Right ventricle myocardium superior (tissue), 1 donor: ENCODE measurements around the gene GRM7. TPM values are rescaled to one million over a fixed set of nuclear protein-coding genes. Genes with fewer than 3 reads are reported as not detected.

Experiments
- ATAC-seq: fragments of 200-7000 bp; cut with Tn5 transposase; one replicate; pipeline ENCODE4 v1.9.1; 2020; ENCODE audit warnings: mild to moderate bottlenecking; ENCODE audit not compliant: poor library complexity
- DNase-seq: peaks from one replicate; pipeline ENCODE4 v3.0.0-alpha.2; 2020
- intact Hi-C: fragments of 100-400 bp; cut with DNase I; formaldehyde crosslinking; loops from one replicate; pipeline ENCODE4 v1.11.2; 2022
- total RNA-seq: library from RNA; stranded (reverse); fragmentation: NEBNext Ultra II Directional; extraction: Animal tissue kit (Norgen Biotek cat#: 25700); gene quantifications from one replicate; pipeline ENCODE4 v1.2.1, GENCODE V29; 2021
- donor health status: DM: no; HTN: yes; CAD: no; lungs with severe emphysema.

GRM7 gene
- total RNA-seq, 1 donor from 2014 or later, result not detected

DNA sequence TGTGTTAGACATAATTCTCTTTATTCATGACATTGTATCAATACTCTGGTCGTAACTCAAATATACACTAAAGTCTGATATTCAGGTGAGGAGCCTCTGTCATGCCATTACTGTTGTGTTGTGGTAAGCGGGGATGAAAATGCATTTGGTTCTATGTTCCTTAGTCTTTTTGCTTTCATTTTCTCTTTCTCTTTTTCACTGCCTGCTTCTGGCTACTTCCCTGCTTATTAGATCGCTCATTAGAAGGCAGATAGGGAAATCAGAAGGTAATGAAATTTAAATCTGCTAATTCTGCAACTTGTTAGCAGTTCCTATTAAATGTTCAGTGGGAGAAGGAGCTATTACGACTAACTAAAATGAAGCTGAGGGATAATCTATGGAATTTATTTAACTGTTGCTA lies 345.0 kb downstream of the GRM7 start:
- no peak for DNase-seq
- intact Hi-C loops, result no loop called here
- no peak for ATAC-seq

DNA sequence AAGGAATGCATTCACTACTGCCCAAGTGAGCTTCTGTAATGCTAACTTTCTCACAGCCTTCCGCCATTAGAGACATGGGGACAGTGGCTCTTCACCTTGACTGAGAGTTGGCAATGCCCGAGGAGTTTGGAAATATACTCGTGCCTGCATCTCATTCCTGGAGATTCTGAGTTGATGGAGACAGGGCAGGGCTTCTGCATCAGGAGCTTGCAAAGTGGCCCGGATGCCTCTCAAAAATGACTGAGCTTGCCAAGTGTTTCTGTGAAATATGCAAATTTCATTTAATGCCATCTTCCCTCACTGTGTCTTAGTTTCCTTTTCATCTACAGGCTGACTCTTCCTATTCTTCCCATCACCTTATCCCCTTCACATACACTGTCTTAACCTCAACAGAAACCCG lies 346.2 kb downstream of the GRM7 start:
- intact Hi-C loops, result no loop called here
- DNase-seq (no peak), ATAC-seq (no peak)

DNA sequence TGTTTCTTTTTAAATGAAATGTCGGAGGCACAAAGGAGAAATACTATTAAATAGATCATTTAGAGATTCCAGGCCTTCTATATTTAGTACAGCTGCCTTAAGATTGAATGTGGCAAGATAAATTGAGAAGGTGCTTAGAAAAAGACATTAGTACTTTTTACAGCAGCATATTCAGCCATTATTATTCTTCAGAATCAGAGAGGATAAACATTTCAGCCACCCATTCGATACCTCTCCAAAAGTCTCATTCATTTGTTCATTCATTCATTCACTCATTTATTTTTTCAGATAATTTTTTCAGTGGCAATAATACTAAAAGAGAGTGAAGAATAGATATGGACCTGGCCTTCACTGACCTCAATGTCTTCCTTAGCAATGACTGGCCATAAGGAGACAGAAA lies 347.0 kb downstream of the GRM7 start:
- ATAC-seq, result no peak
- intact Hi-C loops, result no loop called here

GRCh38 chr3:7209098-7209497 lies 348.2 kb downstream of the GRM7 start:
- intact Hi-C loops, result no loop called here
- ATAC-seq, result no peak
- DNase-seq, result no peak

More for the DNA sequence above, 347.0 kb downstream of the GRM7 start:
- DNase-seq, result no peak

DNA sequence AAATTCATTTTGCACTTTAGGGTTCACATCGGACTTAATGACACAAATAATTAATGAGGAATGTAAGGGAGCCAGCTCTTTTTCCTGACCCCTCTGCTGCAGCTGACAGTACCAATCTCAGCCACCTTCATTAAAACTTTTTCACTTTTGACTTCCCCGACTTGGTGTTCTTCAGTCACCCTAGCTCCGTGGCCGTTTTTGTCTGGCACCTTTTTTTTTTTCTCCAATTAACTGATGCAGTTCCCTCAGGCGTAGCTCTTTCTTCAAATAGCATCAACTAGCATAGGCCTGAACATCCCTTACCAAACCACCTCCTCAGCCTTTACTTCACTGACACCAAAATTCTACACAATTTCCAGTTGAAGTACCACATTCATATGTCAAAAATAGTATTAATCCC lies 350.8 kb downstream of the GRM7 start:
- DNase-seq, result no peak
- intact Hi-C loops, result no loop called here
- ATAC-seq, result no peak

- ATAC-seq, result no peak
- DNase-seq, result no peak
- intact Hi-C loops, result no loop called here
These were observed 354.8 kb downstream of the GRM7 start for GRCh38 chr3:7215706-7216105.

DNA sequence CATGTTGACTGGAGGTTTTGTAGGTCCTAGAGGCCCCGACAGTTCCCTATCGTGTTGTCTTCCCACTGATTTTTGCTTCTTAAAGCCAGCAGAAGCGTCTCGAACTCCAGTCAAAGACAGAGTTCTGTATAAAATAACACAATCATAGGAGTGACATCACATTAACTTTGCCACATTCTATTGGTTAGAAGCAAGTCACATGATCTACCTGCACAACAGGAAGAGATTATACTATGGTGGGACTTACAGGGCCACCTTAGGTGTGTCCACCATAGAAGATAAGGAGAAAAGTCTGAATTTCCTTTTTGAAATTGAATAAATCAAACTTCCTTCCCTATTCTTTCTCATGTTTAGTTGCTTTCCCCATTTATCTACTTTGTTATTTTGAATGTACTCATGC lies 365.5 kb downstream of the GRM7 start:
- no peak for DNase-seq
- intact Hi-C loops, result no loop called here
- ATAC-seq, result no peak

DNA sequence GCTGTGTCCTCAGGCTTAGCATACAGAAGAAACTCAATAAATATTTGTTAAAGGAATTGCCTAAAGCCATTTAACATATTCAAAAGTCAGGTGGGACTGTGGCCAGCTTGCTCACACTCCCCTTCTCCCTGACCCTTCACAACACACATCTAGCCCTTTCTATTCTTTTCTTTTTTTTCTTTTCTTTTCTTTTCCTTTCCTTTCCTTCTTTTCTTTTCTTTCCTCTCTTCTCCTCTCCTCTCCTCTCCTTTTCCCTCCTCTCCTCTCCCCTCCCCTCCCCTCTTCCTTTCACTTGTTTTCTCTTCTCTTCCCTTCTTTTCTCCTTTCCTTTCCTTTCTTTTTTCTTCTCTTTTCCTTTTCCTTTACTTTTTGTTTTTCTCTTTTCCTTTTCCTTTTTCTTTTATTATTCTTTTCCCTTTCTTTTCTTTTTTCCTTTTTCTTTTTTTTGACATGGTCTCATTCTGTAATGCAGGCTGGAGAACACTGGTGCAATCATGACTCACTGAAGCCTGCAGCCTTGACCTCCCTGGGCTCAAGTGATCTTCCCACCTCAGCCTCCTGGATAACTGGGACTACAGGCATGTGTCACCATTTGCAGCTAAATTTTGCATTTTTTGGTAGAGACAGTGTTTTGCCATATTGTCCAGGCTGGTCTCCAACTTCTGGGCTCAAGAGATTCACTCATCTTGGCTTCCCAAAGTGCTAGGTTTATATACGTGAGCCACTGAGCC lies 377.8 kb downstream of the GRM7 start:
- intact Hi-C loops, result no loop called here
- ATAC-seq, result no peak
- no peak for DNase-seq

- DNase-seq (no peak), ATAC-seq (no peak)
- intact Hi-C loops, result no loop called here
These were observed 380.8 kb downstream of the GRM7 start for GRCh38 chr3:7241584-7242302.

- DNase-seq, result no peak
- intact Hi-C loops, result no loop called here
- no peak for ATAC-seq
These were observed 381.4 kb downstream of the GRM7 start for GRCh38 chr3:7242303-7242635.

DNA sequence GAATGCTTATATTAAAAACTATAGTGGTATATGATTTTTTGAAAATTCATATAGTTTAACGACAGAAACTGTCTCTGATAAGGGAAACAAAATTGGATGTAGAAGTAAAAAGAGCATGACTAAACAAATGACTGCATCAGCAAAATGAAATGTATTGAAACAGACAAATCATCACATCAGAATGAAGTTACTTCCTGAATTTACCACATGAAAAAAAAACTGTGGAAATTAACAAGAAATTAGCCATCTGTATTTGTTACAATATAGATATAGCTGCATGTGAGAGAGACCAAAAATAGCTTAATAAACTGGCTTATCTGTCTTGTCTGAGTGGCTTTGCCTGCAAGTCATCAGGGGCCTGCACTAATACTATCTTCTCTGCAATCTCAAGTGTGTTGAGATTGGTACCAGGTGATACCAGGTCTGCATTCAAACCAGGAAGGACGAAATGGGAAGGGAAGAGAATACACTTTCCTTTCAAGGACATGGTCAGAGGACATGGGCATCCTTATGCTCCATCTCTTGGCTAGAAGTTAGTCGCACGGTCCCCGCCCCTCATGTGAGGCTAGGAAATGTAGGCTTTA lies 388.7 kb downstream of the GRM7 start:
- DNase-seq (no peak), ATAC-seq (no peak)
- intact Hi-C loops, result no loop called here

DNA sequence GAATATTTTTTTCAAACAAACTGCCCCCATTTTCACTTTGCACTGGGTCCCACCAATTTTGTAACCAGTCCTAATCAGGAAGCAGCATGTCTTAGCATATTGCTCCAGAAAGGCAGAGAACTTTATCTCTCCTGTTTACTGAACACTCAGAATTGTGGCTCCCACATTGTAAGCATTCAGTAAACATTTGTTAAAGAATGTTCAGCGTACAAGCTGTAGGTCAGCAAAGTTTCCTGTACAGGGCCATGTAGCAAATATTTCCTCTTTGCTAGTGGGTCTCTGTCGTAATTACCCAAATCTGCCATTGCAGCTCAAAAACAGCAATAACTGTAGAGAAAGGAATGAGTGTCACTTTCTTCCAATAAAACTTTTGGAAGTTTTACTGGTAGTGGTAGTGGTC lies 393.3 kb downstream of the GRM7 start:
- ATAC-seq (no peak), DNase-seq (no peak)
- intact Hi-C loops, result no loop called here

- intact Hi-C loops, result no loop called here
- ATAC-seq (no peak), DNase-seq (no peak)
These were observed 400.1 kb downstream of the GRM7 start for GRCh38 chr3:7260975-7261374.

DNA sequence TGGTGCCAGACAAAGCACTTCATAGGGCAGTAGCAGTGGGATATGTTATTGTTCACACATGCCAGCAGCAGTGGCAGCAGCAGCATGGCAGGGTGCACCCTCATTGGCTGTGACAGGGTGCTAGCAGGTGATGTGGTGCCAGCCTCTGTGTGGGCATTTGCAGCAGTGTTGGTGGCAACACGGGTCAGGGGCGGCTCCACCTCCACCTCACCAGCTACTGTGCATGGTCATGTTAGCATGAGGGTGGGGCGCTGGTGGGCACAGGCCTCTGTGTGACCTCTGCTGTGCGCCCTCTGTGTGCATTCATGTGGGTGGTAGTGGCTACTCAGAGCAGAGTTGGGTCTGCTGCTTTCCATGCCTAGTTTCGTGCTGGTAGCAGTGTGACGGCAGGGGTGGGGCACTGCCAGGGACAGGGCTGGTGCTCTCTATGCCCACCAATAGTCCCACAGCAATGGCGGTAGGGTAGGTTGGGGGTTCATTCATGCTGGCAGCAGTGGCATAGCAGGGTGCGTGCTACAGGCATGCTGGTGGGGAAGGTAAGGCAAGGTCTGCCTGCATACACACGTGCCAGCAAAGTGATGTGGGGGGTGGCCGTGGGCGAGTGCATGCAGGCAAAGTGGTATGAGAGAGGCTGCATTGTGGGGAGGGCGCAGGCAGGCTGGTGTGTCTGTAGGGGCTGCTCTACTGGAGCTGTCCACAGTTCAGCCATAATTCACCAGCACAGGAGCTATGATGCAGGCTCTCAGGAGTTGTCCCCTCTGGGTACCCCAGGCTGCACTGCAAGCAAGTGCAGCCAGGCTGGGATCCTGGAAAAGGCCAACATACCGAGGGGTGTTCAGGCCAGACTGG lies 402.7 kb downstream of the GRM7 start:
- DNase-seq, result no peak
- intact Hi-C loops, result no loop called here
- no peak for ATAC-seq

GRCh38 chr3:7264196-7264526 lies 403.2 kb downstream of the GRM7 start:
- ATAC-seq (peak; percentile 56), DNase-seq (no peak)
- intact Hi-C loops, result no loop called here

DNA sequence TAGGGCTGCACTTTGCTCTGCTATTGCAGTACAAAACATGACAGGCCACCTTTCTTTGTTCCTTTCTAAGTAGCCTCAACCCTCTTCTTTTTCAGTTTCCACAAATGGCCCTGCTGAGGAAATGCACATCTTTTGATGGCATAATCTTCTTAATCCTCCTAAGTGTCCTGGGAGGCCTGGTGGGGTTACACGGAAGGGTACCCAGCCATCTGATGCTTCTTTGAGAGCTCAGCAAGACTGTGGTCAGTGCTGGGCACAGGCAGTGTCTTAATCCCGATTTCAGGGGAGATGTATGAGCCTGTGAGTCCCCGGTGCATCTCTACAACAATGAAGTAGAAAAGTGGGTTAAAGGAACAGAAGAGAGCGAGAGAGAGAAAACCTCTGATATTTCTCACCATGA lies 404.8 kb downstream of the GRM7 start:
- DNase-seq (no peak), ATAC-seq (no peak)
- intact Hi-C loops, result no loop called here

DNA sequence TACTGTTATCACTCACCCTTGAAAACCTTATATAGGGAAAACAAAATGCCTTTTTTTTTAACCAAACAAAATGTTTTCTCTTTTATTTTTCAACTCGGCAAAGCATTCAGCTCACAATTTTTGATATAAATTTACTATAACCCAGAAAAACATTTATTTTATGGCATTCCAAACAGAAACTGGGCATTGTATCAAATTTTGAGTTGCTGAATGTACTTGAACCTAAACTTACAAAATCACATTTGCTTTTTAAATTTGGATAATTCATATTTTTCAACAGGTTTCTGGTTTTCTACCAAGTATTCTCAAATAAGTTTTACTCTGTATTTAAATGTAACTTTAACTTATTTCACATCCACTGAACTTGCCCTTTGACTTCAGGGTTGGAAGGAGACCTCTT lies 405.6 kb downstream of the GRM7 start:
- DNase-seq, result no peak
- intact Hi-C loops, result no loop called here
- ATAC-seq, result no peak

GRCh38 chr3:7270731-7271130 lies 409.8 kb downstream of the GRM7 start:
- intact Hi-C loops, result no loop called here
- no peak for ATAC-seq
- DNase-seq, result no peak

- no peak for ATAC-seq
- DNase-seq, result no peak
- intact Hi-C loops, result no loop called here
These were observed 410.7 kb downstream of the GRM7 start for GRCh38 chr3:7271631-7272030.

- DNase-seq, result no peak
- intact Hi-C loops, result no loop called here
- ATAC-seq, result no peak
These were observed 411.3 kb downstream of the GRM7 start for GRCh38 chr3:7272203-7272602.
